Fibroblast of mammary gland (primary cell): ENCODE measurements around the gene CCL5.

Experiments
- DNase-seq: peaks from one replicate; pipeline ENCODE4 v3.0.0-alpha.2; 2010; ENCODE audit warnings: low read depth
- H3K4me3 ChIP-seq: 2 replicates; pipeline ENCODE4 v1.5.1; 2011; ENCODE audit warnings: low read depth, mild to moderate bottlenecking, low read length, moderate library complexity; ENCODE audit not compliant: control insufficient read depth
- CTCF ChIP-seq: conservative IDR thresholded peaks from 2 replicates; pipeline ENCODE4 v1.5.1; 2011; ENCODE audit warnings: low read depth, low read length, inconsistent platforms; ENCODE audit not compliant: control insufficient read depth, insufficient read depth

Gene CCL5

GRCh38 chr17:35843698-35844097 is 36.5 kb downstream of the CCL5 start:
- TF ChIP-seq CTCF = no peak
- H3K4me3 ChIP-seq = no peak overlapping the region
- no peak for DNase-seq

- H3K4me3 ChIP-seq = no peak overlapping the region
- DNase-seq = no peak
- TF ChIP-seq CTCF = no peak
Measured at GRCh38 chr17:35842239-35842638, 37.9 kb downstream of the CCL5 start.

- no peak for TF ChIP-seq CTCF
- no peak overlapping the region for H3K4me3 ChIP-seq
Measured at GRCh38 chr17:35841505-35841904, 38.7 kb downstream of the CCL5 start.

GRCh38 chr17:35841101-35841500 is 39.1 kb downstream of the CCL5 start:
- H3K4me3 ChIP-seq = no peak overlapping the region
- TF ChIP-seq CTCF = no peak
- no peak for DNase-seq

More at GRCh38 chr17:35841505-35841904, 38.7 kb downstream of the CCL5 start:
- DNase-seq = peak; percentile 38

GRCh38 chr17:35825206-35825605 is 55.0 kb downstream of the CCL5 start:
- TF ChIP-seq CTCF = no peak
- DNase-seq = no peak
- H3K4me3 ChIP-seq = no peak overlapping the region
